RPMI8226 (cell line): ENCODE data around the gene TTC28.

Experiments
- DNase-seq: peaks from one replicate; pipeline ENCODE4 v3.0.0-alpha.2; 2015

The TTC28 gene

GRCh38 chr22:28435982-28436381 is 243.7 kb downstream of the TTC28 start:
- no peak for DNase-seq

GRCh38 chr22:28435140-28435768 is 244.4 kb downstream of the TTC28 start:
- DNase-seq: no peak

- no peak for DNase-seq
These were observed 249.1 kb downstream of the TTC28 start for GRCh38 chr22:28430466-28431025.

DNA sequence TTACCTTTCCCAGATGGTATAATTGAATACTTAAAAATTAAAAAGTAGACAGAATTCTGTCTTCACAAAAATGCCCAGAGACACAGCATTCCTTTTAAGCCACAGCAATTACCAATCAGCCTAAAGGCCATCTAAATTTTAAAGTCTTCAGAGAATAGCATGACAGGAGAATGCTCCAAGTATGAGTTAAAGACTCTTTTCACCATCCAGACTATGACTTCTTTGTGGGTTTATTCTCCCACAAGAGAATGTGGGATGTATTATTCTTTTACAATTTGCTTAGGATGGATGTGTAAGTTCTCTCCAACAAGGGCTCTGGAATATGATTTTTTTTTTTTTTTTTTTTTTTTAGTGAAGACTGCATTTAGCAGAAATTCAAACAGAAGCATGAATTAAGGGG is 249.9 kb downstream of the TTC28 start:
- no peak for DNase-seq

GRCh38 chr22:28428271-28428670 is 251.4 kb downstream of the TTC28 start:
- no peak for DNase-seq

- no peak for DNase-seq
These were observed 253.1 kb downstream of the TTC28 start for GRCh38 chr22:28426346-28427132.

GRCh38 chr22:28425211-28425610 is 254.4 kb downstream of the TTC28 start:
- DNase-seq: no peak

GRCh38 chr22:28424427-28425080 is 255.1 kb downstream of the TTC28 start:
- no peak for DNase-seq

DNA sequence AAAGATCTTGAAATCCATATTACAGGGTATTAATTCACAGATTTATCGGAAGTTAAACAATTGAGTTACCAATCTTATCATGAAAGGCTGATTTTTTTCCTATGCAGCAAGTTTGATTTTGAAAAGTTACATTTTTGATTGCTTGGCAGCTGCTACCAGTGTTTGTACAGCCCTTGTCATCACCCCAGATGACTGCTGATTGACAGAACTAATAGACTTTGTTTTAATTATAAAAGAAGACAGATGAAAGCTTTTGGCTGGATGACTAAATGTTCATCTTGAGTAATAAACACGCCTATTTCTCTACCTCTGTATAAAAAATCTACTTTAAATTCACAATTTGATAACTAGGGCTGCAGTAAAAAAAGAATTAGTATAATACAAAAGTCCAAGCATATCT is 259.7 kb downstream of the TTC28 start:
- DNase-seq: no peak

DNA sequence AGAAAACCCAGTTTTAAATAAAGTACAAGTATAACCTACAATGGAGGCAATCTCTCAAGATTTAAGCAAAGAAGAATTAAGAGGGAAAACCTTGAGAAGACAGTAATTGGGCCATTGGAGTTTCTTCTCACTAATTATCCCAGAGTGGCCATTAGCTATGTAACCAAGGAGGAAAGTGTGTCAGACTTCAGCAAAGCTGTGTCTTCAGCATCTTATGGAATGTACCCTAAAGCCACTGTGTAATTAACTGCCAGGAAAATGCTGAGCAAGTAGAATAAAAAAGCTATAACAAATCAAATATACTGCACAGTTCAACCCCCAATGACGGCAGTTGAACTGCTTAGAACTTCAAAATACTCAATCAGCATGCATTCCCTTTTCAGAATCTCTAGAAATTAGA is 261.6 kb downstream of the TTC28 start:
- no peak for DNase-seq

GRCh38 chr22:28417431-28417830 is 262.2 kb downstream of the TTC28 start:
- DNase-seq: no peak

DNA sequence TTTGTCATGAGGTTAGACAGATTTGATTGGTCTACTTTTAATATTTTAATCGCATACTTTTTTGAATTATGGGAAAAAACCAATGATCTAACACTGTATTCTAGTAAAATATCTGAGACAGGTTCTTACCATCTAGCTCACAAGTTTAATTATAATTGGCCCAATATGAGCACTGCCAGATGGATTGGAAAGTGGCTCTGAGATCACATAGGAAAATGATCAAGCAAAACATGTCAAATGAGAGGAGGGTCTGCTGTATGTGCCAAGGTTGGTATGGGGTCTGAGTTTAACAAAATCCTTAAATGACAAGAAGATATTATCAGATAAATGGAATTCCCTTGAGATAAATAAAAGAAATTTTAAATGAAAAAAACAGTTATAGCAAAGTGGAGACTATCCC is 264.7 kb downstream of the TTC28 start:
- DNase-seq: no peak

GRCh38 chr22:28413612-28414399 is 265.8 kb downstream of the TTC28 start:
- no peak for DNase-seq

GRCh38 chr22:28412109-28412508 is 267.5 kb downstream of the TTC28 start:
- DNase-seq: no peak

GRCh38 chr22:28411125-28411524 is 268.5 kb downstream of the TTC28 start:
- DNase-seq: no peak

DNA sequence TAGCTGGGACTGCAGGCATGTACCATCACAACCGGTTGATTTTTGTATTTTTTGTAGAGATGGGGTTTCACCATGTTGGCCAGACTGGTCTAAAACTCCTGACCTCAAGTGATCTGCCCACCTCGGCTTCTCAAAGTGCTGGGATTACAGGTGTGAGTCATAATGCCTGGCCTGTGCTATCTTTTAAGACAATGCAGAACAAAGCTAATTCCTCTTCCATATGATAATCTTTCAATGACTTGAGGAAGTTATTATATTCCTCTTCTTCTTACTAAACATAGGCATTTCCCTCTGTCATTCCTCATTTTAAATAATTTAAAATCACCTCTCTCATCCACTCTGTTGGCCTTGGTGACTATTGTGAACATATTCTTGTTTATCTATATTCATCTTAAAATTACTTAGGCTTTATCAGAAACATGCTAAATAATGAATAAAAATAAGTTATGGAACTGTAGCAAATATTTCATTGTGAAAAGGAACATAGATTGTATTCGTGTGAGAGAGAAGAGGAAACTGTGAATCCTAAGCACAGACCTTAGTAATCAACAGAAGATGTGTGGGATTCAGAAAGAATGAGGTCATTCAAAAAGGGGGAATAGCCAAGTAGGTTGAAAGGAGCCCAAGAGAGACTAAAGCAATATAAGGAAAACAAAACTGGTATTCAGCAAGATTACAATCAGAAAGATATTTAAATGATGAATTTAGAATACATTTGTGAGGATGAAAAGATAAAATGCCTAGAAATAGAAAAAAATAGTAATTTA is 269.4 kb downstream of the TTC28 start:
- DNase-seq: no peak

DNA sequence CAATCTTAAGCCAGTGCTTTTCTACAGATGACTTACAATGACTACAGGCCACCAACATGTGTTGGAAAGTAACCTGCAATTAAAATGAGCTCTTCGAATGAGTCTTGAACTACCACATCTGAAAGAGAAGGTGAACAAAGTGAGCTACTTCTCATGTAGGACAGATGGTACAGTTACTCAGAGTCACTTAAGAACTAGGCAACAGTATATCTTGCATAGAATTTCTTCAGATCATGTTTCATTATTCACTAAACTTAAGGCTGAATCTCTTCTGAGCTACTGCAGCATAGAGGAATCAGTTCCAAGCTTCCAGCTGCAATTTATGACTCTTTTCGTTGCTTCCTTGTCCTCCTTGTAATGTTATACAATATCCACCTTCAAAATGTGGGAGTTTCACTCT is 270.9 kb downstream of the TTC28 start:
- DNase-seq: no peak

DNA sequence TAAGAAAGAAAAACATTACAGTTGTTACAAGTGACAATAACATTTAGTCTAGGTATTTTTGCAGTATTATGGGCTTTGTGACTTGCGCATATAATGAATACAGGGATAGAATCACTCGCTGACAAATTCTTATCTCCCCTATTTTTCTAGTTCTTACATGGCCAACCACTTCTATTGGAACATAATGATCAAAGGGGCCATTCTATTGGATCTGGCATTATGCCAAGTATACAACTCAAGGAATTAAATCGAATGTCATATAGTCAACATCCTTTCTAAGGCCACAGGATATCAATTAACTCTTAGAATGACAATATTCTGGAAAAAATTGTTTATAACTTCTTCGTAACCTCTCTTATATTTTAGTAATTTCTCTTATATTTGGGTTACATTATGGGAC is 272.0 kb downstream of the TTC28 start:
- DNase-seq: no peak

- no peak for DNase-seq
These were observed 273.4 kb downstream of the TTC28 start for GRCh38 chr22:28406246-28406645.

- DNase-seq: no peak
These were observed 274.1 kb downstream of the TTC28 start for GRCh38 chr22:28405588-28405987.

DNA sequence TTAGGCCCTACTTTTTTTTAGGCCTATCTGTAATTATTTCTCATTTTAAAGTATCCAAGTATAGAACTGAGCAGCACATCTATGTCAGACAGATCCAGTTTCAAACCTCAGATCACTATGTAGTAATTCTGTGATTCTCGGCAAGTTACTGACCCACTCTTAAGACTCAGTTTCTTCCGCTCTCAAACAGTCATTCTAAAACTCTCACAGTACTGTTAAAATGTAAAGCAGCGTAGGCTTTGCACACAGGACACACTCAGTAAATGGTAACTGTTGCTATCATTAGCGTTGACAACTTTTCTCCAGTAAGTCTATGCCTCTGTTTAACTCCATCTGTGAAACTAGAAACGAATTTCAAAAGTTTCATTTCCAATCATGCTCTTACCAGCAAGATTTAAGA is 277.1 kb downstream of the TTC28 start:
- DNase-seq: no peak

GRCh38 chr22:28402060-28402459 is 277.6 kb downstream of the TTC28 start:
- DNase-seq: no peak
